ENCODE results near the gene MROH8. TPM values are rescaled to one million over a fixed set of nuclear protein-coding genes. Genes with fewer than 3 reads are reported as not detected.

Gene MROH8
- total and polyA plus RNA-seq, 8 donors, result 1.8 to 7.0 (median 5.3) TPM

GRCh38 chr20:37193821-37194220 lies 14.5 kb upstream of the MROH8 start:
- H3K4me1 ChIP-seq, result peaks cover 0 to 65% of the 10 kb centered on the region in 2 donors
- peaks cover 0 to 48% of the 10 kb centered on the region in 2 donors for H3K36me3 ChIP-seq
- intact Hi-C loops (cut with DNase I), result loop anchor here in 1 of 2 donors (10.0 kb wide), 1 partner anchor 341 kb away; no protein-coding TSS in a partner anchor
- DNase-seq (no peak), ATAC-seq (no peak)
- H3K4me3 ChIP-seq, result no peak overlapping the region
- no peaks in the 10 kb centered on the region for H3K27me3 ChIP-seq
- no peak for TF ChIP-seq CTCF (IDR thresholded peaks at IDR 0.05)
- no peaks in the 10 kb centered on the region for H3K9me3 ChIP-seq
- no peak overlapping the region for H3K27ac ChIP-seq

GRCh38 chr20:37193226-37193625 lies 13.9 kb upstream of the MROH8 start:
- DNase-seq (no peak), ATAC-seq (no peak)
- Histone ChIP-seq H3K27ac (no peak overlapping the region), H3K4me3 (no peak overlapping the region), H3K36me3 (peaks cover 0 to 48% of the 10 kb centered on the region in 2 donors), H3K27me3 (no peaks in the 10 kb centered on the region), H3K9me3 (no peaks in the 10 kb centered on the region), H3K4me1 (peaks cover 0 to 64% of the 10 kb centered on the region in 2 donors)
- TF ChIP-seq CTCF (IDR thresholded peaks at IDR 0.05), result no peak
- intact Hi-C loops (cut with DNase I), result loop anchor here in 1 of 2 donors (10.0 kb wide), 1 partner anchor 342 kb away; no protein-coding TSS in a partner anchor

GRCh38 chr20:37192137-37192854 lies 12.9 kb upstream of the MROH8 start:
- H3K36me3 ChIP-seq, result peaks cover 0 to 47% of the 10 kb centered on the region in 2 donors
- intact Hi-C loops (cut with DNase I), result loop anchor here in 1 of 2 donors (10.0 kb wide), 1 partner anchor 343 kb away; no protein-coding TSS in a partner anchor
- H3K4me3 ChIP-seq, result no peak overlapping the region
- peak; percentile 97 for ATAC-seq
- no peaks in the 10 kb centered on the region for H3K27me3 ChIP-seq
- DNase-seq, result peak; percentile 84 to 92 (median 87)
- H3K9me3 ChIP-seq, result no peaks in the 10 kb centered on the region
- peak; percentile 84 to 90 for TF ChIP-seq CTCF (IDR thresholded peaks at IDR 0.05)
- no peak overlapping the region for H3K27ac ChIP-seq
- H3K4me1 ChIP-seq, result peaks cover 0 to 61% of the 10 kb centered on the region in 2 donors

- TF ChIP-seq CTCF (IDR thresholded peaks at IDR 0.05), result no peak
- intact Hi-C loops (cut with DNase I), result loop anchor here in 1 of 2 donors (10.0 kb wide), 1 partner anchor 344 kb away; no protein-coding TSS in a partner anchor
- no peak overlapping the region for H3K4me3 ChIP-seq
- no peaks in the 10 kb centered on the region for H3K9me3 ChIP-seq
- peaks cover 0 to 50% of the 10 kb centered on the region in 2 donors for H3K36me3 ChIP-seq
- no peak overlapping the region for H3K27ac ChIP-seq
- DNase-seq (no peak), ATAC-seq (no peak)
- no peaks in the 10 kb centered on the region for H3K27me3 ChIP-seq
- H3K4me1 ChIP-seq, result peaks cover 0 to 65% of the 10 kb centered on the region in 2 donors
These were observed 11.2 kb upstream of the MROH8 start for GRCh38 chr20:37190354-37191112.
